A673 (cell line): ENCODE data around the gene OR14C36.

Experiments
- CTCF ChIP-seq: fragments of 300-800, 200-600 bp; sonication (generic); conservative IDR thresholded peaks from 2 replicates; pipeline ENCODE4 v1.5.1; 2017; ENCODE audit warnings: low read depth, mild to moderate bottlenecking, antibody characterized with exemption, low read length, moderate library complexity, mixed read lengths
- EZH2 ChIP-seq: fragments of 200-600 bp; sonication (generic); IDR thresholded peaks from 2 replicates; pipeline ENCODE4 v1.6.1; 2017; ENCODE audit warnings: borderline replicate concordance, low read depth, mild to moderate bottlenecking, mixed read lengths, antibody characterized with exemption, low read length; ENCODE audit not compliant: poor library complexity, severe bottlenecking

- TF ChIP-seq CTCF (no peak), EZH2 (no peak)
These were observed 44.5 kb downstream of the OR14C36 start for GRCh38 chr1:248393050-248393449.
